Loucy (cell line): ENCODE data around the gene RPIA.
A peak's percentile ranks its signal among the peaks of the same experiment; 100 is the strongest.

ENCODE experiments used
- H2AFZ ChIP-seq: fragments of 200-600 bp; sonication (generic); 2 replicates; pipeline ENCODE4 v1.6.0; 2016; ENCODE audit warnings: antibody characterized with exemption, mild to moderate bottlenecking, low read length, moderate library complexity
- H3F3A ChIP-seq: fragments of 200-600 bp; 2 replicates; pipeline ENCODE4 v1.6.0; 2016; ENCODE audit warnings: antibody characterized with exemption, low read depth, mild to moderate bottlenecking
- H3K27me3 ChIP-seq: fragments of 200-600 bp; sonication (generic); 2 replicates; pipeline ENCODE4 v1.6.1; 2014; ENCODE audit warnings: low read length, mild to moderate bottlenecking; ENCODE audit not compliant: insufficient read depth, poor library complexity, severe bottlenecking
- H3K36me3 ChIP-seq: fragments of 200-600 bp; sonication (generic); 2 replicates; pipeline ENCODE4 v1.6.1; 2016; ENCODE audit warnings: low read length; ENCODE audit not compliant: insufficient read depth
- H3K4me1 ChIP-seq: fragments of 200-600 bp; sonication (generic); 2 replicates; pipeline ENCODE4 v1.5.1; 2014; ENCODE audit warnings: low read length, mild to moderate bottlenecking; ENCODE audit not compliant: insufficient read depth, poor library complexity, severe bottlenecking
- H3K4me2 ChIP-seq: fragments of 200-600 bp; sonication (generic); 2 replicates; pipeline ENCODE4 v1.6.0; 2014; ENCODE audit warnings: antibody characterized with exemption, low read length, low read depth, mild to moderate bottlenecking; ENCODE audit not compliant: poor library complexity, severe bottlenecking
- H3K4me3 ChIP-seq: fragments of 200-600 bp; sonication (generic); 2 replicates; pipeline ENCODE4 v1.5.1; 2014; ENCODE audit warnings: low read length, mild to moderate bottlenecking, mixed read lengths; ENCODE audit not compliant: poor library complexity, severe bottlenecking
- H3K79me2 ChIP-seq: fragments of 200-600 bp; sonication (generic); 2 replicates; pipeline ENCODE4 v1.6.1; 2014; ENCODE audit warnings: low read length; ENCODE audit not compliant: insufficient read depth
- H3K9ac ChIP-seq: fragments of 200-600 bp; sonication (generic); 2 replicates; pipeline ENCODE4 v1.6.0; 2014; ENCODE audit warnings: mild to moderate bottlenecking, low read depth, low read length, moderate library complexity; ENCODE audit not compliant: poor library complexity, severe bottlenecking
- H3K9me2 ChIP-seq: fragments of 200-600 bp; sonication (generic); replicated peaks from 2 replicates; pipeline ENCODE4 v1.6.1; 2016; ENCODE audit warnings: low read depth, low read length, mixed read lengths
- H3K9me3 ChIP-seq: fragments of 200-600 bp; sonication (generic); 2 replicates; pipeline ENCODE4 v1.6.1; 2014; ENCODE audit warnings: mild to moderate bottlenecking, antibody characterized with exemption, low read length, low read depth; ENCODE audit not compliant: insufficient read depth
- H4K20me1 ChIP-seq: fragments of 200-600 bp; sonication (generic); 2 replicates; pipeline ENCODE4 v1.6.0; 2014; ENCODE audit warnings: antibody characterized with exemption, low read length, mild to moderate bottlenecking; ENCODE audit not compliant: insufficient read depth, poor library complexity, severe bottlenecking
- CTCF ChIP-seq: fragments of 200-600 bp; sonication (generic); conservative IDR thresholded peaks from 2 replicates; pipeline ENCODE4 v1.5.1; 2014; ENCODE audit warnings: mild to moderate bottlenecking, antibody characterized with exemption, low read length
- EZH2phosphoT487 ChIP-seq: fragments of 200-600 bp; IDR thresholded peaks from 2 replicates; pipeline ENCODE4 v1.6.1; 2018; ENCODE audit warnings: antibody characterized with exemption, mild to moderate bottlenecking, moderate library complexity, borderline replicate concordance

The RPIA gene

GRCh38 chr2:88671786-88672427 lies 19.6 kb upstream of the RPIA start:
- Histone ChIP-seq H3K27me3 (no peaks in the 10 kb centered on the region), H3K4me1 (no peaks in the 10 kb centered on the region), H3K9me2 (no peaks in the 10 kb centered on the region), H3F3A (no peaks in the 10 kb centered on the region), H2AFZ (no peak overlapping the region), H3K36me3 (no peaks in the 10 kb centered on the region), H4K20me1 (no peaks in the 10 kb centered on the region), H3K9me3 (no peaks in the 10 kb centered on the region), H3K9ac (no peak overlapping the region), H3K4me3 (no peak overlapping the region), H3K4me2 (no peak overlapping the region), H3K79me2 (no peaks in the 10 kb centered on the region)
- TF ChIP-seq CTCF (peak; percentile 90), EZH2phosphoT487 (no peak)

DNA sequence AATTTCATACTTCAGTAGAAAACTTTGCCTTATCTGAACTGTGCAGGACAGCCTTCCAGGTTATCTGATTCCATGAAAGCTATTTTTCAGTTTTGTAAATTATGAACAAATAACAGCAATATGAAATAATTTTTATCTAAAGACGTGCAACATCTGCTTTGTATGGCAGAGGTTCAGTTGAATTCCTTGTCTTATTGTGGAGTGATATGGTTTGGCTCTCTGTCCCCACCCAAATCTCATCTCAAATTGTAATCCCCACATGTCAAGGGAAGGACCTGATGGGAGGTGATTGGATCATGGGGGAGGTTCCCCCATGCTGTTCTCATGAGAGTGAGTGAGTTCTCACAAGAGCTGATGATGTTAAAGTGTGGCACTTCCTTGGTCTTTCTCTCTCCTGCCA lies 18.1 kb upstream of the RPIA start:
- H3K9me2 ChIP-seq: no peaks in the 10 kb centered on the region
- H3K4me1 ChIP-seq: no peaks in the 10 kb centered on the region
- no peaks in the 10 kb centered on the region for H3K27me3 ChIP-seq
- H3K9ac ChIP-seq: no peak overlapping the region
- no peaks in the 10 kb centered on the region for H3K9me3 ChIP-seq
- no peak overlapping the region for H2AFZ ChIP-seq
- no peaks in the 10 kb centered on the region for H4K20me1 ChIP-seq
- H3F3A ChIP-seq: no peaks in the 10 kb centered on the region
- no peak overlapping the region for H3K4me3 ChIP-seq
- no peak for TF ChIP-seq EZH2phosphoT487
- no peak for TF ChIP-seq CTCF
- H3K36me3 ChIP-seq: no peaks in the 10 kb centered on the region
- H3K4me2 ChIP-seq: no peak overlapping the region
- no peaks in the 10 kb centered on the region for H3K79me2 ChIP-seq

- Histone ChIP-seq H2AFZ (no peak overlapping the region), H3K9me3 (peaks cover 20% of the 10 kb centered on the region; the same call in 1 of the 2 replicates), H3K4me1 (no peaks in the 10 kb centered on the region), H3F3A (no peaks in the 10 kb centered on the region), H3K4me2 (no peak overlapping the region), H3K9ac (no peak overlapping the region), H3K4me3 (no peak overlapping the region), H3K9me2 (no peaks in the 10 kb centered on the region), H3K36me3 (no peaks in the 10 kb centered on the region), H3K27me3 (peaks cover 4% of the 10 kb centered on the region), H4K20me1 (no peaks in the 10 kb centered on the region), H3K79me2 (no peaks in the 10 kb centered on the region)
- TF ChIP-seq CTCF (no peak), EZH2phosphoT487 (no peak)
Measured at GRCh38 chr2:88680266-88680902, 11.1 kb upstream of the RPIA start.
